ENCODE results near the gene SOHLH1.

GRCh38 chr9:135744333-135745070, 45.2 kb upstream of the SOHLH1 start:
- TF ChIP-seq CTCF (conservative IDR thresholded peaks at IDR 0.05; ENCODE audit: low read length) (no peak), EZH2phosphoT487 (IDR thresholded peaks at IDR 0.05; ENCODE audit: borderline replicate concordance, low read depth, low read length) (no peak)
